ENCODE measurements around the gene PDGFC.

Gene PDGFC

DNA sequence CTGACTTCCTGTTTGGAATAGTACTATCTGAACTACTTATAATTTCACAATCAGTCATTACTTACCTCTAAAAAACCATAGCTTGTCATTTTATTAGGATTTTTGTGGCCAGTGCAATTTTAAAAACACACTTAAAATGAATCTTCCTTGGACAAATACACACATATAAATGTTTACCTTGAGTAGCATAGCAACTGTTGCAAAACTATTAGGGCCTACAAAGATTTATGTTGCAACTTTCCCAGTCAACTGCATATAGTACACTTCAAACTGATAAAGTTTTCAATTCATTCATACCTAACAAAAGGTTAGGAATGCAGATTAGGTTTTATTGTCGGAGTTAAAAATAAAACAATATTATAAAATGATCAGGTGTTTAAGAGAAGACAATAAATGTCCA lies 193.0 kb downstream of the PDGFC start:
- DNase-seq: no peak

- no peak for DNase-seq
Measured at GRCh38 chr4:156778093-156778492, 193.5 kb downstream of the PDGFC start.

DNA sequence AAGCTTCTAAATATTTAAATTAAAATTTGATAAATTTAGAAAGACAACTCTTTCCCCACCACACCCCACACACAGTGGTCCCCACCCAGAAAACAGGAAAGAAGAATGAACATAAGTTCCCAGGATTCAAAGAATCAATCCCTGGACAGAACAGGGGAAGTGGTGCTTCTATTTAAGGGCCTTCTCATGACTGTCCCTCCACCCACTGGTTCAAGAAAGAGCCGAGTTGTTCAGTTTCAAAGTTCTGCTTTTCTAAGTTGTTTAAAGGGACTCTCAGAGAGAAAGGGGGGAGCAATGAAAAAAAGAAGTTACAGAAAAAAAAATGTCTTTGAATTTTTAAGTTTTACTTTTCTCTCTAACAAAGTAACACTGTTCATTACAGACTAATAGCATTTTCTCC lies 195.8 kb downstream of the PDGFC start:
- no peak for DNase-seq

DNA sequence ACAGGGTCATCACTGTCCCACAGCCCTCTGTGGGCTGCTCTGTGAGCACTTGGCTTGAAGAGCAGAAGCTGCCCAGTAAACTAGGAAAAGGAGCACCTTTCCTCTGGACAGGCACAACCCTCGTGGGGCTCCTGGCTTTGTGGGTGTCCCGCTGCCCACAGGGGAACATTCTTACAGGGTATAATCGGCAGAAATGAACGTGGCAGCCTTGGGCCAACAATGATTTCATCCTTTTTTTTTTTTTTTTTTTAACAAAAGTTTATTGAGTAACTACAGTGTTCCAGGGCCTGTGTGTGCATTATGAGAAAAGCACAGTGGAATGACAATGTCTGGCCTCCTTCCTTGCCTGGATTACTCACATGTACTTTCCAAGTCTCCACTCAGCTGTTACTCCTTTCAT lies 197.2 kb downstream of the PDGFC start:
- DNase-seq: no peak

GRCh38 chr4:156773648-156774357 lies 197.8 kb downstream of the PDGFC start:
- DNase-seq: no peak

DNA sequence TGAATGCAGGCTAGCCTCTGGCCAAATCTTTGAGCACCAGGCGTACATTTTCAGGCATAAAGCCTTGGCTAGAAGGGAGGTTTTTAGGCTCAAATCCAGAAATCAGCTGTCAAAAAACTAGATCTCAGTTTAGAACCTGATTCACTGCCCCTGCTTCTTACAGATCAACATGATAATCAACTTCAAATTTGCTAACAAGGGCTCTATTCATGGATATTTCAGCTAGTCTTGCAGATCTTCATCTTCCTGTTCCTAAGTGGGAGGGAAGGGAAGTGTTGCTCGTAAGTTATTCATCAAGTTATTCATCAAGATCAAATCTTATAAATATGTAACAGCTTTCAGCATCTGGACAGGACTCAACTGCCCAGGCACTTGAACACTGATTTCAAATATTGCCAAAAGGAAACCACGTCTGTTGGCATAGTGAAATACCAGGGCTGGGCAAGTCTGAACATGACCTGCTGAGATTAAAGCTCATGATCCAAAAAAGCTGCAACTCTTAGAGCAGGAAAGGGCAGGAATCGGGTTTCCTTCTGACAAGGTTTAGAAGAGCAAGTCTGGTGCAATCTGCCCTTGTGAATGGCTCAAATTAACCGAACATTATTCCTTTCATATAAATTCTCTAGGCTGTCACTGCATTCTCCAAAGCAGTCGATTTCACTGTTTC lies 200.3 kb downstream of the PDGFC start:
- DNase-seq: no peak

GRCh38 chr4:156770140-156770539 lies 201.5 kb downstream of the PDGFC start:
- DNase-seq: no peak

DNA sequence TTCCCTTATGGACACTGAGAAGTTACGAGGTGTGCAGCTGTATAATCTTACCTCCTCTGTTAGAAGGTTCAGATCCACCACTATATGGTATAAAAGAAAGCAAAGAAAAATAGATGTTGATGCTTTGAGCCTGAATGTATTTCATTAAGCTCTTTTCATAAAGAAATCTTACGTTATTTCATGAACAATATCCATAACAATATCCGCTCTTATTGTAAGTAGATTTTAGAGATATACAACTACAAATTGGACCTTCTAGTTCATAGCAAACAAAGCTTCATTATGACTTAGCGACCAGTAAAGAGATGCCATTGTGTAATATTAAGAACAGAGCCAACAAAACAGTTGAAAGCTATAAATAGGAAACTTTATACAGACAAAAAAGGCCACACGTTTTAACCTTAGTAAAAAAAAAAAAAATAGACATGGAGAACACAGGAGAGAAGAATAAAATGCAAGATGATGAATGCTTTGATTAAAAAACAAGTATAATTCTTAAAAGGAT lies 203.6 kb downstream of the PDGFC start:
- DNase-seq: no peak

DNA sequence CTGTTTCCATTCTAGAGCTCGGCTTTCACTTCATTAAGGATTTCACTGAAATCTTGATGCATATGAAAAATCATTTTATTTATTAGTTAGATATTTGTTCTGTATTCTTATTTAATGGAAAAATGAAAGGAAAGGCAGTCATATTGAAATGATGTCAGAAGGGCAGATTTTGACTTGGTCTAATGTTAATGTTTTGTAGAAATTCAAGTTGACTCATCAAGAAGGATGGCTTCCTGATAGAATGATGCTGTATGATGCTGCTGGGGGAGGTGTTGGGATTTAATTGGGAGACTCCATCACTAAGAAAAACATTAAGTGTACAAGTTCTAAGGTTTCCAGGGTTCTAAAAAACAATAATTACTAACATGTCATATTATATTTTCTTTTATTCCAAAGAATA lies 204.8 kb downstream of the PDGFC start:
- DNase-seq: no peak

GRCh38 chr4:156765277-156765676 lies 206.3 kb downstream of the PDGFC start:
- DNase-seq: no peak

DNA sequence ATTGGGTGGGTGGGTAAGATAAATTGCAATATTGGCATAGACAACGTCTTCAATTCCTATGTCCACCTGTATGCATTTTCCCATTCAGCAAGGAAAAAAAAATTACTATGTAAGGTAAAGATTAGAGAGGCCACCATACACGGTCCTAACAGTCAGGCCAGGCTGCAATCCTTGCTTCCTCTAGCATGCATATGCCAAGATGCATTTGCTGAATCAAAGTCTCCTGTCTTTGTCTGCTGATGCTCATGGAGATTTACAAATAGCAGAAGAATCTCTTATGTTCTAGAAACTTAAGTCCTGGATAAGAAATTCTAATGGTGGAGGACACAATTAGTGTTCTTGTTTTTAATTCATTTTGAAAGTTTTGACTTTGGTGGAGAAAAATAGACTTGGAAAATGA lies 206.8 kb downstream of the PDGFC start:
- DNase-seq: no peak

DNA sequence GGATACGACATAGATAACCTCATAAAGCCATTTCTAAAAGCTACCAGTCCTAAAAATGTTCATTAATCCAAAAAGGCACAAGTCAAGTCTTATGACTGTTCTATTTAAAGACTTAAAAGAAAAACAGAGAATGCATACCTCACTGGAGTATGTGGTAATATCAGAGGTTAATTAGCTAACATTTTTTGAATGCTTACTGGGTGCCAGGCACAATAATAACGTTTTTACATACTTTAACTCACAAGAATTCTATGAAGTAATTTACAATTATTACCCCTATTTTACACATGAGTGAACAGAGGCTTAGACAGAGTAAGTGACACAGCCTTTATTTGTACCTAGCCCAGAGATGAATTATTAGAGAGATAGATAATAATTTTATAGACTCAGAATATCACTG lies 207.5 kb downstream of the PDGFC start:
- no peak for DNase-seq

DNA sequence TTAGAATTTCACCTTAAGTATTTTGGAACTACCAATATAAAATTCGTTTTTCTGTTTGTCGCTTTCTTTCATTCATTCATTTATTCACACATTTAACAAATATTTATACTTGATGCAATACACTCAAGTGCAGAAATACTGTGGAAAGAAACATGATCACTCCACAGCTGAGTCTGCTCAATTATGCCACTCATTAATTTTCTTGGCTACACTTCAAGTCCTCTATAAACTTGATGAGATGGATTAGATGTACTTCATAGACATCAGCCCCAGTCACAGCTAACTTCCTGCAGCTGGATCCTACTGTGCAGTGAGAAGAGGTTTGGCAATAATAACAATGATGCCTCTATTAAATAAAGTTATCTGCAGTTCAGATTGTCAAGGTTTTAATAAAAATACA lies 208.1 kb downstream of the PDGFC start:
- no peak for DNase-seq

DNA sequence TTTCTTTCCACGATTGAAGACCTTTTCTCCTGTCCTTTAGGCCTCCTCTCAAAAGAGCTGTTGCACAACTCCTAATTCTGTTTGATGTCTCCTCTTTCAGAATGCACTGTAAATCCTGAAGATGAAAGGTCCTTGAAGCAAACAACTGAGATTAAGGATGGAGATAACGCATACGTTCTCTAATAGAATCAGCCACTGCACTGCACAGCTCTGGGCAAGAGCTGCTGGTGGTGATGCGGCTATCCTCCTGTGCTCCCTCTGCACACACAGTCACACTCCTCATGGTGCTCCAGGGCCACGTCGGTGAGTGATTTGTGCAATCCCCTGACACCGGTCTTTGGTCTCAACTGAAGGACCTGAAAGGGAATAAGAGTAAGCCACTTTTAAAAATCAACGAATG lies 208.7 kb downstream of the PDGFC start:
- no peak for DNase-seq

GRCh38 chr4:156756118-156756517 lies 215.5 kb downstream of the PDGFC start:
- DNase-seq: no peak

GRCh38 chr4:156754832-156755570 lies 216.6 kb downstream of the PDGFC start:
- DNase-seq: no peak

DNA sequence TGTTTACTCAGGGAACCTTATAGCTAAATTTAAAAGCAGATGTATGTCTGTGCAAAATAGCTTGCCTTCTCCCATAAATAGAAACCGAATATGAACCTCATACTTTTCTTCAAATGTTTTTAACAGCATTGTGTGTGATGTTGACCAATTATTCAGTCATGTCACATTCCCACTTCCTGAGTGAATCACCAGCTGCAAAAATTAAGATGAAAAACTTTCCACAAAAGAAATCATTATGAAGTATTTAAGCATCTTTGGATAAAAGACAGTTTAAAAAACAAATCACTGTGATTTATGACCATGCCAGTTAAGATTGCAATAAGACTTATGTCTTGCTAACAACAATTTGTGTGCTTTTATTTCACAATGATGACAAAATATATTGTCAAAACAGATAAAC lies 220.1 kb downstream of the PDGFC start:
- DNase-seq: no peak

DNA sequence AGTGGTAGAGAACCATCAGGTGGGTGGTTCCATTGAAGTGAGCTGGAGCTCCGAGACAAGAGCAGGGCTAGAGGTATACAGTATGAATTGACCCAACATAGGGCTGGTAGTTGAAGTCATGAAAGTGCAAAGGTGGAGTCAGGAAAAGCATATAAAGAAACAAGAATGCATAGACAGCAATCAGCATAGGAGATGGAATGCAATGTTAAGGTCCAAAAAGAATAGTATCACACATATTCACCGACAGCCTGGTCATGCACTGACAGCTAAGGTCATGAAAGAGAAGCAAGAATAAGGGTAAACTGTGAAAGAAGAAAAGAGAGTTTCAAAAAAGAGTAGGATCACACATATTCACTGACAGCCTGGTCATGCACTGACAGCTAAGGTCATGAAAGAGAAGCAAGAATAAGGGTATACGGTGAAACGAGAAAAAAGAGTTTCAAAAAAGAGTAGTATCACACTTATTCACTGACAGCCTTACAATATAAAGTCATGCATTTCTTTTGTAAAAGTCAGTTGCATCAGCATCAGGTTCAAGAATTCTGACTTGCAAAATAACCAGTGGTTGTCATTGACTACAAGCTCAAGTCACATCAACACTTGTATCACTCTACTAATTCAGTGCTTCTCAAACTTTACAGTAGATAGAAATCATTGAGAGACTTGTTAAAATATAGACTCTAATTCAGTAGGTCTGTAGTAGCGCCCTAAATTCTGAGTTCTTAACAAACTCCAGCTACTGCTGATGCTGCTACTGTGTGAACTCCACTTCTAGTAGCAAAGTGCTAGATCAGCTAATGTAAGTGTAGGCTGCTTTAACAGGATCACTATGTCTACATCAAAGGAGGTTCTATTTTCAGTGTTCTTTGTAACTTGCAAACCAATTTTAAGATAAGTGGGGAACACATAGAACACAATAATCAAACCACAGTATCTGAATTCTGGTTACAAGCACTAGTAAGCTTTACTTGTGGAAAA lies 221.9 kb downstream of the PDGFC start:
- no peak for DNase-seq

DNA sequence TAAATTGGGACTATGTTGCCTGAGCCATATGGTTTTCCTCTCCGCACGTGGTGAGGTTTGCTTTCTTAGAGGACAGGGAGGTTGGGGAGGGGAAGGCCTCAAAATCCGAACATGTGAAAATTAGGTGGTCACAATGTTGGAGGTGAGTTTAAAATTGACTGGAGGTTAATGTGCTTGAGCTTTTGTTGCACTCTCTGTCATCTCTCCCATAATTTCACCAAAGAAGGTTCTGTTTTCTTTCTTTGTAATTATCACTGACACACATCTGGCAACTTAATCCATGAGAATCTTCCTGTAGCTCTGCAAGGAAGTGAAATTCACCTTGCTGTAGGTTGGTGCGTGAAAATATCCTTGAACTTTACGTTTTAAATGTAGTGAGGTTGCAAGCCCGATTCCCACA lies 225.5 kb downstream of the PDGFC start:
- no peak for DNase-seq

DNA sequence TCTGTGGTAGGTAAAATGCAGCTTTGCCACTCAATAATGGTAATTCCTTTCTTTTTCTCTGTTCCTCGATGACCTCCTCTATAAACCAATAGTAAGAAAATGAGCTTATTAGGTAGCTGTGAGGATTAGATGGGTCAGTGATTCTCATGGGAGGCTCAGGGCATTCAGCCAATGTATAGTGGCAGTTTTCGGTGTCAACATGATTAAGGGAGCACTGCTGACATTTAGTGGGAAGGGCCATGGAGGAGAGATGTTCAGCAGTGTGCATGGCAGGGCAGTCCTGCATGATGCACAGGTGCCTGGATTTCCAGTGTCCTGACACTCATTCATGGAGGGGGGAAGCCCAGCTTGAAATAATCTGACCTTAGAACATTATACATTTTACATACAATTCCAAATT lies 232.8 kb downstream of the PDGFC start:
- DNase-seq: no peak

DNA sequence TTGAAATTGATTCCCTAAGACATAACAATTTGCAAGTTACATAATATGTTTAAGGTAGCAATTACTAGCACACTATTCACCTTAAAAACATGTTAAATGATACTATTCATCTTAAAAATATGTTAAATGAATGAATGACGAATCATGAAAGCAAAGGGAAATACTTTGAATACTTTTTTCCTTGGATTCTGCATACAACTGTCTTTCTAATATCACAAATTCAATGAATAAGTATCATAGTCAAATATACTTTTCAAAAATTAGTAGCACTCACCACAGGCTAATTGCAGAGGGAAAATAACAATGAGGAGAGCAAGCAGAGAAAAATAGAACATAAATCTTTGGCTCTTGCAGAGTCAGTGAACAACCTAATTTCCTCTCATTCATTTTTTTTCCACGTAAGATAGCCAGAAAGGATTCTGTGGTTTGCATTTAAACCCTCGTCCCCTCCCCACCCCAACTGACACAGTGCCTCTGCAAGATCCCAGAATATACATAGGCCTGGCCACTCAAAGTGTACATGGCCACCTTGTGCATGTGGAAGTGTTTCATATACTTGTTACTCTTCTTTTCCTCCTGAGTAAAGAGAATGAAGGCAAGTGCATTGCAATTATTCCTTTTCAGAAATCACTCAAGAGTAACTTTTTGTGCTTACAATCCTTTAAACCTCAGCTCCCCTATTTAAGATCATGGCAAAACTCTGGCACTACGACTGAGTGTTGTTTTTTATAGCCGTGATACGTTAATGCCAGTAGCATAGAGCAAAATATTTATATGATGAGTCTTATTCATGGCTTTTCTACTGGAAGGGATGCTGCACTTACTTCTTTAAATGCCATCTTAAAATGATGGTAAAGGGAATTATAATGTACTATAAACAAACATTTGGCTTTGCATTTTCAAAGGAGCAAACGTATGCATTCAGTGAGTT lies 236.4 kb downstream of the PDGFC start:
- DNase-seq: no peak

GRCh38 chr4:156733582-156733981 lies 238.0 kb downstream of the PDGFC start:
- DNase-seq: no peak
